Measurements from ENCODE around the gene MAST1.
"Not testable (repeated sequence)": the region's sequence is repeated elsewhere in the genome, so short reads cannot be mapped to it uniquely, and the experiment has no call there.

The MAST1 gene

DNA sequence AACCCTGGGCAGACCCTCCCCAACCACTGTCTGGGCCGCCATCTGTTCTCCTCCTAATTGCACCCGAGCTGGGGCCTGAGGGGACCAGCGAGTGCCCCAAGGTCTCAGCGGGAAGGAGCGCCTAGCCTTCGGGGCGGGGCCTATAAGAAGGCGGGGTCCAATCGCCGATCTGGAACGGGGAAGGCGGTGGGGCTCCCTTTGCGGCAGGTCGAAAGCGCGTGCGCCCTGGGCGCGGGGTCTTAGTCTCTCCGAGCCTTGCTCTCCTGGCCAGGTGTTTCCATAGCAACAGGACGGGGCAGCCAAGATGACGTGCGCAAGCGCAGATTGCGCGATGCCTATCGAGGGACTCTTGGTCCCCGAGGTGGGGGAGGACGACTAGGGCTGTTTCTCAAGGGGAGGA, 2.8 kb downstream of the MAST1 start:
- DNase-seq, result no peak

DNA sequence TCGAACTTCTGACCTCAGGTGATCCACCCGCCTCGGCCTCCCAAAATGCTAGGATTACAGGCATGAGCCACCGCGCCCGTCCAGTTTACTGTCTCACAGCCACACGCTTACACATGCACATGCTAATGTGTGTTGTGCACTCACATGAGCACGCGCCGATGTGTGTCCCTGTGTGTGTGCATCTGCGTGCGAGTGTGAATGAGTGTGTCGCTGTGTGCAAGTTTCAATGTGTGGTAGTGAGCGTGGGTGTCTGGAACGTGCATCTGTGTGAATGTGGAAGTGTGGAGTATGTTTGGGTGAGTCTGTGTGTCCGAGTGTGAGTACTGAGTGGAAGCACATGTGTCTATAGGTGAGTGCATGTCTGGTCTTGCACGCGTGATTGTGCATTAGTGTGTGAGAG, 4.2 kb downstream of the MAST1 start:
- no peak for DNase-seq

DNA sequence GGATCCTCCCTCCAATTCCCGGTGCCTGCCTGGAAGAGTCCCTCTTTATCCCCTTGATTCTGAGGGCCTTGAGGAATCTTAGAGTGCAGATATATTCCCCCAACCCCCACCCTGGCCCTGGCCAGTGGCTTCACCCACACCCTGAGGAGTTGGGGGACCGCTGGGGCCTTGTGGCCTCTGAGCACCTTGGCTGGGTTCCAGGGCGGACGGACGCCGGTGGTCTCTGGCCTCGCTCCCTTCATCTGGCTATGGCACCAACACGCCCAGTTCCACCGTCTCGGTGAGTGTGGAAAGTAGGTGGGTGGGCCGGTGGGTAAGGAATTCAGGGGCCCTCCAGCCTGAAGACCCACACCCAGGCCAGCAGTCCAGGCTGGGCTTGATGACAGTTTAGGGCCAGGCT, 5.0 kb downstream of the MAST1 start:
- DNase-seq, result no peak

DNA sequence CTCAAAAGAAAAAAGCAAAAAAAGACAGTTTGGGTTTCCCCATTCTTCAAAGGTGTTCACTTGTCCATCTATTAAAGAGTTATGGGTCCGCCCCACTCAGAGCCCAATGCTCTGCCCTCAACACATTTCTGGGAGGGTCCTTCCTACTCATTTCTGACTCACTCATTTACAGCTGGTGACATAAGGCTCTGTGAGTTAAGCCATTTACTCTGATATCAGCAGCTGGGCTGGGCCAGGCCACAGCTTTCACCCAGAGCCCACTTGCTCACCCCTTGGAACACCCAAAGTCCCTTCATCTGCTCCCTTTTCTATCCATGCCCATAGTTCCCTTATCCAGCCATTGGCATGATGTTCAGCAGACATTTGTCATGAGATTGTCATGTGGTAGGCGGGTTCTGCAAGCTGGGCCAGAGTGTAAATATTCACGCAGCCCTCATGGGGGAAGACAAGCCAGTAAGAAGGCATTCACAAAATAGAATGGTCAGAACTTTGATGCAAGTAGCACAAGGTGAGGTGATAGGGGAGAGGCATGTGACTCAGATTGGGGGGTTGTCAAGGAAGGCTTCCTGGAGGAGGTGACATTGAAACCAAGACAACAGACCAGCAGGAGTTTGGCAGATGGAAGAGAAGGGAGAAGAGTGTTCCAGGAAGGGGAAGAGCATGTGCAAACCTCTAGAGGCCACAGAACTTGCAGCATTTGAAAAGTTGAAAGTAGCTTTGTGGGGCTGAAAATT, 5.9 kb downstream of the MAST1 start:
- DNase-seq, result peak; percentile 47

DNA sequence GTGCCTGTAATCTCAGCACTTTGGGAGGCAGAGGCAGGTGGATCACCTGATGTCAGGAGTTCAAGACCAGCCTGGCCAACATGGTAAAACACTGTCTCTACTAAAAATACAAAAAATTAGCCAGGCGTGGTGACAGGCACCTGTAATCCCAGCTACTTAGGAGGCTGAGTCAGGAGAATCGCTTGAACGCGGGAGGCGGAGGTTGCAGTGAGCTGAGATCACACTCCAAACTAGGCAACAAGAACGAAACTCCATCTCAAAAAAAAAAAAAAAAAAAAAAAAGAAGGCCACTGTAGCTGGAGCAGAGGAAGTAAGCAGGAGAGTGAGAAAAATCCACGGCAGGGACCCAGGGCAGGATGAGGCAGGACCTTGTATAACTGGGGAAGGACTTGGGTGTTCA, 8.3 kb downstream of the MAST1 start:
- not testable (repeated sequence) for DNase-seq

DNA sequence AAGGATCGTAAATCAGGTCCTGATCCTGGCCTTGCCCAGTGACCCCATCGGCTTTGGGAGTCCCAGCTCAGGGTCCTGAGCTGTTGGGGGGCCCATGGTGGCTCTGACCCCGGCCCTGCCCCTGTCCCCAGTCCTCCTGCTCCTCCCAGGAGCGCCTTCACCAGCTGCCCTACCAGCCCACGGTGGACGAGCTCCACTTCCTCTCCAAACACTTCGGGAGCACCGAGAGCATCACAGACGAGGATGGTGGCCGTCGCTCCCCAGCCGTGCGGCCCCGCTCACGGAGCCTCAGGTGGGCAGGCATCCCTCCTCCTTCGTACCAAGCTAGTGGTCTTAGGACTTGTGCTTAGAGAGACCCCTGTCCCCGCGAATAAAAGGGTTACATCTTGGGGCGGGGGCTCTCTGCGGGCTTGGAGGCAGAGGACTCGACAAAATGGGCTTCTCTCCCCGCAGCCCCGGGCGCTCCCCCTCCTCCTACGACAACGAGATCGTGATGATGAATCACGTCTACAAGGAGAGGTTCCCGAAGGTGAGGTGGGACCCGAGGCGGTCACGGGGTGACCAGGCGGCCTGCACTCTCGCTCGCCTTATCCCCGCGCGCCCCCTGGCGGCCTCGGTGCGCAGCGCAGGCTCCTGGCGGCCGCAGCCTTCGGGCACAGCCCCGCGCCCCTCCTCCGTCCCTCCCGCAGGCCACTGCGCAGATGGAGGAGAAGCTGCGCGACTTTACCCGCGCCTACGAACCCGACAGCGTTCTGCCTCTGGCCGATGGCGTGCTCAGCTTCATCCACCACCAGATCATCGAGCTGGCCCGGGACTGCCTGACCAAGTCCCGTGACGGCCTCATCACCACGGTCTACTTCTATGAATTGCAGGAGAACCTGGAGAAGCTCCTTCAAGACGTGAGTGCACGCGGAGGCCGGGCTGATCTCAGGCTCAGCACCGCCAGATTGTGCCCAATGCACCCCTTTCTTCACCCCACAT, 9.1 kb downstream of the MAST1 start:
- peak; percentile 72 for DNase-seq

DNA sequence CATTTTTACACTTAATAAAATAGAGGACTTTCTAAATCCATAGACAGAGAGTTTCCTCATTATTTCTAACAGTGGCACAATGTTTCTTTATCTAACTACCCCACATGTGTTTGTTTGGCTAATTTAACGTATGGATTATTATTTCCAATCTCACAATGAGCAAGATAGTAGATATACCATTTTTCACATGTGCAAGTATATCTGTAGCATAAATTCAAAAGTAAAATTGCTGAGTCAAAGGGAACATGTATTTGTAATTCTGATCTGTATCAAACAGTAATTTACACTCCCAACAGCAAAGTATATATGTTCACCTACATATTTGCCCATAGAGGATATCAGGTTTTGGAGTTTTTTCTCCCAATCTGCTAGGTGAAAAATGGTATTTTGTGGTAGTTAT, 18.3 kb downstream of the MAST1 start:
- no peak for DNase-seq

DNA sequence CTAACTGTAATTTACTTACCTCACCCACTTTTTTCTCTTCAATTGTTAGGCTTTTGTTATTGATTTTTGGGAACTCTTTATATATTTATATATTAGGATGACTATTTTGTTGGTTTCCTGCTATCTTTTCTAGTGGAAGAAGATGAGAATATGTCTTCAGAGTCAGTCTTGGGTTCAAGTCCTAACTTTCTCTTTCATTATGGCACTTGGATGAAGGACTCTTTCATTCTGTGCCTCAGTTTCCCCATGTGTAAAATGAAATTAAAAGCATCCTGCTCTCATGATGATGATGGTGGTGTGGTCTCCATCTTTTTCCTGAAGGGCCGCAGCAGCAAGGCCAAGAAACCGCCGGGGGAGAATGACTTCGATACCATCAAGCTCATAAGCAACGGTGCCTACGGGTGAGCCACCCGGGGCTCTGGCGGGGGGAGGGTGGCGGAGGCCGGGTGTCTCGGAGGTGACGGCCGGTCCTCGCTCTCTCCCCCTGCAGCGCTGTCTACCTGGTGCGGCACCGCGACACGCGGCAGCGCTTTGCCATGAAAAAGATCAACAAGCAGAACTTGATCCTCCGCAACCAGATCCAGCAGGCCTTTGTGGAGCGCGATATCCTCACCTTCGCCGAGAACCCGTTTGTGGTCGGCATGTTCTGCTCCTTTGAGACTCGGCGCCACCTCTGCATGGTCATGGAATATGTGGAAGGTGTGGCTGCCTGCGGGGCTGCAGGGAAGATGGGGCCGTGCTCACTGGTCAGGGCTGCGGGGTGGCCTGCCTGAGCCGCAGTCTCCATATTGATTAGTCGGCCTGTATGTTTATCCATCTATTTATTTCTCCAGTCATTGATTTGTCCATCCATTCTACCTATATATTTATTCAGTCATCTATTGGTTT, 20.0 kb downstream of the MAST1 start:
- DNase-seq, result no peak

DNA sequence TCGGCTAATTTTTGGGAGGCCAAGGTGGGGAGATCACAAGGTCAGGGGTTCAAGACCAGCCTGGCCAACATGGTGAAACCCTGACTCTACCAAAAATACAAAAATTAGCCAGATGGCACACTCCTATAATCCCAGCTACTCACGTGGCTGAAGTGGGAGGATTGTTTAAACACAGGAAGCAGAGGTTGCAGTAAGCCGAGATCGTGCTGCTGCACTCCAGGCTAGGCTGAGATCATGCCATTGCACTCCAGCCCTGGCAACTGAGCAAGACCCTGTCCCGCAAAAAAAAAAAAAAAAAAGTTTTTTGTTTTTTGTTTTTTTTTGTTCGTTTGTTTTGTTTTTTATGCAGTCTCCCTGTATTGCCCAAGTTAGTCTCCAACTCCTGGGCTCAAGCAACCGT, 21.2 kb downstream of the MAST1 start:
- DNase-seq, result no peak

DNA sequence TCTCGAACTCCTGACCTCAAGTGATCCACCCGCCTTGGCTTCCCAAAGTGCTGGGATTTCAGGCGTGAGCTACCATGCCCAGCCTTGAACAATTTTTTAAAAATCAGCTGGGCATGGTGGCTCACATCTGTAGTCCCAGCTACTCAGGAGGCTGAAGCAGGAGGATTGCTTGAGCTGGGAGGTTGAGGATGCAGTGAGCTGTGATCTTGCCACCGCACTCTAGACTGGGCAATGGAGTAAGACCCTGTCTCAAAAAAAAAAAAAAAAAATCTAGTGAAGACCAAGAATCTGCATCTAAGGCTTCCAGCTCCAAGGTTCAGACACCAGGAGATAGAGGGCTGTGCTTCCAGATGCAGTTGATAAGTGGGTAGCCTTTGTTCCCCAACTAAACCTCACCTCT, 25.8 kb downstream of the MAST1 start:
- no peak for DNase-seq

DNA sequence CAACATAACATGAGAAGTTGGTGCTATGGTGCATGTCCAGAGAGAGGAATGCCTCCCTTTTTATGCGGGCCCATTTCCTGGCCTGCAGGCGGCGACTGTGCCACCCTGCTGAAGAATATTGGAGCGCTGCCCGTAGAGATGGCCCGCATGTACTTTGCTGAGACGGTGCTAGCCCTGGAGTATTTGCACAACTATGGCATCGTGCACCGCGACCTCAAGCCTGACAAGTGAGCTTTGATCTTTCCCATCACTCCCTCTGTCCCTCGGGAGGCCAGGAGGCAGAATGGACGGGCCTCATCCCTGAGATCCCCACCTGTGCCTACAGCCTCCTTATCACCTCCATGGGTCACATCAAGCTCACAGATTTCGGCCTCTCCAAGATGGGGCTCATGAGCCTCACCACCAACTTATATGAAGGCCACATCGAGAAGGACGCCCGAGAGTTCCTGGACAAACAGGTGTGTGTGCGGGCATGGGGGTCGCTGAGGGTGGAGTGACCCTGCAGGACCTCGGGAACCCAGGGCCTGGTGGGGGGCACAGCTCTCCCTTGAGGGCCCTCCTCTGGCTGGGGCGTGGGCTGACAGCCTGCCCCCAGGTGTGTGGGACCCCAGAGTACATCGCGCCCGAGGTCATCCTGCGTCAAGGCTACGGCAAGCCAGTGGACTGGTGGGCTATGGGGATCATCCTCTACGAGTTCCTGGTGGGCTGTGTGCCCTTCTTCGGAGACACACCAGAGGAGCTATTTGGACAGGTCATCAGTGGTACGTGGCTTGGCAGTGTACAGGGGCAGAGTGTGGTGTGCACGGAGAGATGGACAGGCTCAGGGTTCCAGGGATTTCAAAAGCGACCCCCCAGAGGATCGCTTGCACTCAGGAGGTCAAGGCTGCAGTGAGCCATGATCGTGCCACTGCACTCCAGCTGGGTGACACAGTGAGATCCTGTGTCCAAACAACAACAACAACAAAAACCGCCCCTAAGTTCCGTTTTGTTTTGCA, 26.7 kb downstream of the MAST1 start:
- no peak for DNase-seq

DNA sequence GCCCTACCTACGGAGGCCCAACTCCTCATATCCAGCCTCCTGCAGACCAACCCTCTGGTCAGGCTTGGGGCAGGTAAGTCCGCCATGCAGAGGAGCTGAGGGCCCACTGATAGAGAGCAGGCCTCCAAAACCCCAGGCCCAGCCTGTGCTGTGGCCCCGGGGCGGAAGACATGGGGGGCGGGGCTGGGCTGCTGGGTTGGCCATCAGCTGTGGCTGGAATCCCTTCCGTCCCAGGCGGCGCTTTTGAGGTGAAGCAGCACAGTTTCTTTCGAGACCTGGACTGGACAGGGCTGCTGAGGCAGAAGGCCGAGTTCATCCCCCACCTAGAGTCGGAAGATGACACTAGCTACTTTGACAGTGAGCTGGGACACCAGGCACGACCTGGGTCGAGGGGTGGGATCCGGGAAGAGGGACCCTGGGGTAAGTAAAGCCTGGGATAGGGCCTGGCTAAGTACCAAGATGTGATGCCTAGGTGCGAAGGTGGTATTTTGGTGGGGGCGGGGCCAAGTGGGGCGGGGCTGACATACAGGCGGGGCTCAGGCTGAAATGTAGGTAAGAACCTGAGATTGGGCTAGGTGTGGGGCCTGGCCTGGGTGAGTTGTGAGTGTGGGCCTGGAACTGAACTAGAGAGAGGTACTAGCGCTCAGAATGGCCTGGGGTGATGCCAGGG, 27.6 kb downstream of the MAST1 start:
- DNase-seq, result no peak

DNA sequence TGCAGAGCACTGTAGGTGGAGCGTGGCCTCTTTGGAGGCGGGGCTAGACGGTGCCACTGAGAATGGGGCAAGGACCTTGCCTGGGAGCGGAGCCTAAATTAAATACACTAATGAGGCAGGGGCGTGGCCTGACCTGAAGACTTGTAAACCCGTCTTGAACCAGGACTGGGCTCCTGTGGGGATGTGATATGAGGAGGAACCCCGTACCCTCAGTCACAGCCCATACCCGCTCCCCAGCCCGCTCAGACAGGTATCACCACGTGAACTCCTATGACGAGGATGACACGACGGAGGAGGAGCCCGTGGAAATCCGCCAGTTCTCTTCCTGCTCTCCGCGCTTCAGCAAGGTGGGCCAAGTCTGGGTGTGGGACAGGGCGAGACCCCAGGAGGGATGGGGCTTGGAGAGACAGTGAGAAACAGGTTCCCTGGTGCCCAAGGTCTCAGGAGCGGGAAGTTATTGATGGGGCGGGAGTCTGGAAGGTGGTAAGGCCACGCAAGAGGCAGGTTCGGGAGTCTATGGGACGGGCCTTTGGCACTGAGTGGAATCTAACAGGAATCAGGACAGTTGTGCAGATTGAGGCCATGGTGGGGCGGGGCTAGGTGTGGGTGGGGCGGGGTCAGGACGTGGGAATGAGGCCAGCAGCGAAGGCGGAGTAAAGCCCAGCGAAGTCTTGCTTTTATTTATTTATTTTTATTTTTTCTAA, 28.3 kb downstream of the MAST1 start:
- DNase-seq, result no peak

DNA sequence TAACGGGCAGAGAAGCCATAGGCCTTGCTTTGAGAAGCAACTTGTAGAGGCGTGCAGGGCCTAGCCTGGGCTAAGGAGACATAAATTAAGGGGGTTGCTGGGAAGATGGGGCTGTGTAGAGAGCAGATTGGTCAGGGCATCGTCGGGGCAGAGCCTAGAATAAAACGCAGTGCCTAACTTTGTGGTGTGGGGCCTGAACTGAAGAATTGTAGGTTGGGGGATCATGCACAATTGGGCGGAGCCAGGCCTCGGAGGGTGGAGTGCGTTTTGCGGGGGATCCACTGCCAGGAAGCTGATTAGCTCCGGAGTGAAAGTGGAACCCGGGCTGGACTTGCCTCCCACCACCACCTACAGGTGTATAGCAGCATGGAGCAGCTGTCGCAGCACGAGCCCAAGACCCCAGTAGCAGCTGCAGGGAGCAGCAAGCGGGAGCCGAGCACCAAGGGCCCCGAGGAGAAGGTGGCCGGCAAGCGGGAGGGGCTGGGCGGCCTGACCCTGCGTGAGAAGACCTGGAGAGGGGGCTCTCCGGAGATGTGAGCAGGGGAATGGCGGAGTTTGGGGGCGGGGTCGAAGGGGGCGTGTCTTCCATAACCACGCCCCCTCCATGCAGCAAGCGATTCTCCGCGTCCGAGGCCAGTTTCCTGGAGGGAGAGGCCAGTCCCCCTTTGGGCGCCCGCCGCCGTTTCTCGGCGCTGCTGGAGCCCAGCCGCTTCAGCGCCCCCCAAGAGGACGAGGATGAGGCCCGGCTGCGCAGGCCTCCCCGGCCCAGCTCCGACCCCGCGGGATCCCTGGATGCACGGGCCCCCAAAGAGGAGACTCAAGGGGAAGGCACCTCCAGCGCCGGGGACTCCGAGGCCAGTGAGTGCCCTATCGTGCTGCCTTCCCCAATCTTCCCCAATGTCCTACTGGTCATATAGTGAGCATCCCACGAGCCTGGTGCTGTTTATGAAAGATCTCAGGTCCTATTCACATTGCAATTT, 29.1 kb downstream of the MAST1 start:
- DNase-seq, result peak; percentile 49

DNA sequence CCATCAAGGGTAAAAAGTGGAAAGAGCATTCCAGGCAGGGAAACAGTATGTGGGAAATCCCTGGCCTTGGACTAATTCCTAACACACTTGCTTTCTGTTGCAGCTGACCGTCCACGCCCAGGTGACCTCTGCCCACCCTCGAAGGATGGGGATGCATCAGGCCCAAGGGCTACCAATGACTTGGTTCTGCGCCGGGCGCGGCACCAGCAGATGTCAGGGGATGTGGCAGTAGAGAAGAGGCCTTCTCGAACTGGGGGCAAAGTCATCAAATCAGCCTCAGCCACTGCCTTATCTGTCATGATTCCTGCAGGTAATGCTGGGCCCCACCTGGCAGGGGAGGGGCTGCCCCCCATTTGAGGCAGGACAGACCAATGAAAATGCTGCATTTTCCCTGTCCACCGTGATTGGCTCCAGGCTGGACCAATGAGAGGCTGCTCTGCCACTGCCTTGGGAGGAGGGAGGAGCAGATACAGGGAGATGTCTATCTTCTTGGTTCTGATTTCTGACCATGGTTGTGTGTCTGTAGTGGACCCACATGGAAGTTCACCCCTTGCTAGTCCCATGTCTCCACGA, 30.3 kb downstream of the MAST1 start:
- peak; percentile 16 for DNase-seq

DNA sequence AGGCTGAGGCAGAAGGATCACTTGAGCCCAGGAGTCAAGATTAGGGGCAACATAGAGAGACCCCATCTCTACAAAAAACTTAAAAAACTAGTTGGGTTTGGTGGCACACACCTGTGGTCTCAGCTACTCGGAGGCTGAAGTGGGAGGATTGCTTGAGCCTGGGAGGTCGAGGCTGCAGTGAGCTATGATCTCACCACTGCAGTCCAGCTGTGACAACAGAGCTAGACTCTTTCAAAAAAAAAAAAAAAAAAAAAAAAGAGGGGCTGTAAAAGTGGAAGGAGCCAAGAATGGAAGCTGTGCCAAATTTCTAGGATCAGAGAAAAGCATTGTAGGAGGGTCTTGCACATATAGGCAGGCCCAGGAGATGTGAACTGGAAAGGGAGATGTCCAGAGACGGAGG, 33.4 kb downstream of the MAST1 start:
- no peak for DNase-seq

DNA sequence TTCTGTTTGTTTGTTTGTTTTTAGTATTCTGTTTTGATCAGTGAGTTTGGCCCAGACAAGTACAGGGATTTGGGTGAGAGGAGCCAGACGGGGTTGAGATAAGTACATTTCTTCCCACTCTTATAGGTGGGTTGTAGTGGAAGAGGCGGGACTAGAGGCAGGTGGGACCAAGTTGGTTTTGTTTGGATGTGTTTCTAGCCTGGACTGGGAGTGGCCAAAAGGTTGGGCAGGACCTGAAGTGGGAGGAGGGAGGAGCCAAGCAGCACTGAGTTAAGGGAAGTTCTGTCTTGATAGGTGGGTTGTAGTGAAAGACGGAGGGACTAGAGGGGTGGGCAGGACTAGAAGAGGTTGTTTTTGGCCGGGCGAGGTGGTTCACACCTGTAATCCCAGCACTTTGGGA, 33.9 kb downstream of the MAST1 start:
- DNase-seq, result no peak

DNA sequence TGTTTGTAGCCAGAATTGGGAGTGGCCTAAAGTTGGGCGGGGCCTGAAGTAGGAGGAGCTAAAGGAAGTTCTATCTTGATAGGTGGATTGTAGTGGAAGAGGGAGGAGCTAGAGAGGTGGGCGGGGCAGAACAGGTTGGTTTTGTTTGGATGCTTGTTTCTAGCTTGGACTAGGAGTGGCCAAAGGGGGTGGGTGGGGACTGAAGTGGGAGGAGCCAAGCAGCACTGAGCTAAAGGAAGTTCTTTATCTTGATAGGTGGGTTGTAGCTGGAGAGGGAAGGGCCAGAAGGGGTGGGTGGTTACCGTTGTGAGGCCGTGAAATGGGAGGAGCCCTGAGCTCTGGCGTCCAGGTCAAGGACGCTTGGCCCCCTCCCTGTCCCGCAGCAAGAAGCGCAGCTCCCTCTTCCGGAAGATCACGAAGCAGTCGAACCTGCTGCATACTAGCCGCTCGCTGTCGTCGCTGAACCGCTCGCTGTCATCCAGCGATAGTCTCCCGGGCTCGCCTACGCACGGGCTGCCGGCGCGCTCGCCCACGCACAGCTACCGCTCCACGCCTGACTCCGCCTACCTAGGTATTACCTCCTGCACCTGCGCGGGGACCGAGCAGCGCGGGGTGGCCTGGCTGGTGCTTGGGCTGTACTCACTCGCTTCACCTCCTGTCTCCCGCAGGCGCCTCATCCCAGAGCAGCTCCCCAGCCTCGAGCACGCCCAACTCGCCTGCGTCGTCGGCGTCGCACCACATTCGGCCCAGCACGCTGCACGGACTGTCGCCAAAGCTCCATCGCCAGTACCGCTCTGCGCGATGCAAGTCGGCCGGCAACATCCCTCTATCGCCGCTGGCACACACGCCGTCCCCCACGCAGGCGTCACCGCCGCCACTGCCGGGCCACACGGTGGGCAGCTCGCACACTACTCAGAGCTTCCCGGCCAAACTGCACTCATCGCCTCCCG, 34.9 kb downstream of the MAST1 start:
- peak; percentile 56 for DNase-seq

All from inflammatory macrophage treated with lipopolysaccharide for 4 hours (primary cell).